ENCODE measurements around the gene PYCR2. TPM values are rescaled to one million over a fixed set of nuclear protein-coding genes. Genes with fewer than 3 reads are reported as not detected.

Gene PYCR2
- polyA plus RNA-seq, 6 donors from 2014 or later = 57.5 to 96.5 (median 68.7) TPM

DNA sequence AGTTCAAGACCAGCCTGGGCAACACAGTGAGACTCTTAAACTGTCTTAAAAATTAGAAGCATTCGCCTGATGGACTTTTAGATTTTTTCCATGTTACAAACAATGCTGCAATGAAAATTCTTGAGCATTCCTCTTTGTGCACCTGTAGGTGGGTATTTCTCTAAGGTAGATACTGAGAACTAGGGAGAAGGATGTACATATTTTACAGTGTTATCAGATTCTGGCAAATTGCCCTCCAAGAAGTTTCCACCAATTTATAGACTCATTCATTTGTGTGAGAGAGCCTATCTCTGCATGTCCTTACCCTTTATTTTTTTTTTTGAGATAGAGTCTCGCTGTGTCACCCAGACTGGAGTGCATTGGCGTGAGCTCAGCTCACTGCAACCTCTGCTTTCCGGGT lies 29.3 kb upstream of the PYCR2 start:
- H3K27ac Mint-ChIP-seq = no peak overlapping the region
- ATAC-seq (ENCODE audit: low read depth in 2 of 2) = no peak

DNA sequence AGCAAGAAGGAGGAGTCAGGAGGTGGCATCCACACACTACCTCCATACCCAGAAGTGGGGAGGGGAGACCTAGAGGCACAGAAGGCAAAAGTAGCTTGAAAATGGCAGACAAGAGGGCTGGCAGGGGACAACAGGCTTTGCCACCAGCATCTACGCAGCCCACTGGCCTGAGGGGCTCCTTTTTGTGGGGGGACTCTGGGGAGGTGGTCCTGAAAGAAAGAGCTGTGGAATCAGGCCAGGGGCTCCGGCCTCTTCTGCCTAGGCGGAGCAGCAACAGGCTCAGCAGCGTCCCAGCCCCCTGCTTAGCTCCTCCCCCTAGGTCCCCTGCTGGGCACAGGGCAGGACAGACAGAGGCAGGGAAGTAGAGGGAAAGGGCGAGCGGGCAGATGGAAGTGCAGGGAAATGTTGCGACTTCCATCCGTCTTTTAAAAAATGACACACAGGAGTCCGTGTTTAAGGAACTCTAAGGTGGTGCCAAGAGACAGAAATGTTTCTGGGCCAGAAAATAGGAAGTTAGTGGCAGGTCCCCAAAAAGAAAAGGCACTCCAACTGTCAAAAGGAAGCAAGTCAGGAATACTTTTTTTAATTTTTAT lies 27.0 kb upstream of the PYCR2 start:
- no peak for ATAC-seq (ENCODE audit: low read depth in 2 of 2)
- H3K27me3 Mint-ChIP-seq = peaks cover 21 to 57% (median 40%) of the 10 kb centered on the region in 3 donors
- no peaks in the 10 kb centered on the region for H3K36me3 Mint-ChIP-seq
- no peak overlapping the region for H3K4me3 Mint-ChIP-seq
- H3K4me1 Mint-ChIP-seq = peaks cover 0 to 3% (median 0%) of the 10 kb centered on the region in 3 donors
- DNase-seq = no peak
- H3K27ac Mint-ChIP-seq = peak overlapping the region in 1 of 6 donors; percentile 93
- H3K9me3 Mint-ChIP-seq = no peaks in the 10 kb centered on the region

More for the DNA sequence above, 29.3 kb upstream of the PYCR2 start:
- Mint-ChIP-seq H3K4me3 (no peak overlapping the region), H3K27me3 (peaks cover 21 to 49% (median 31%) of the 10 kb centered on the region in 3 donors), H3K36me3 (no peaks in the 10 kb centered on the region), H3K4me1 (peaks cover 0 to 3% (median 0%) of the 10 kb centered on the region in 3 donors), H3K9me3 (no peaks in the 10 kb centered on the region)
- no peak for DNase-seq

DNA sequence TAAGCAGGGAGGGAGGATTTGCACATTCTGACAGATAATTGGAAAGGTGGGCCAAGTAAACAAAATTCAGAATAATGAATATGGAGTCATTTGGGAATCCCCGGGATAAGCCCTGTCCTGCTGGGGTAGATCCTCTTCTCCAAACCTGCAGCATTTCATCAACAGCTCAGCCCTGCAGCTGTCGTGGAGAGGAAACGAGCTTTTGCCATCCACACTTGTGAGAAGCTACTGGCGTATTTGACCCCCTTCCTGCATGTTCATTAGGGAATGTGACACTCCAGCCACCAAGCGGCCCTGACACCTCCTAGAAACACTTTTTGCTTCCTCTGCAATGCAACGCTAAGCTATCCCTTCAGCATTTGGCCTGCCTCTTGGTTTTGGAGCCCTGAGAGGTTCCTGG lies 25.0 kb upstream of the PYCR2 start:
- DNase-seq (no peak), ATAC-seq (ENCODE audit: low read depth in 2 of 2) (no peak)
- Mint-ChIP-seq H3K27ac (no peak overlapping the region), H3K9me3 (no peaks in the 10 kb centered on the region), H3K4me1 (peaks cover 8 to 14% (median 8%) of the 10 kb centered on the region in 3 donors), H3K36me3 (no peaks in the 10 kb centered on the region), H3K4me3 (no peak overlapping the region), H3K27me3 (peaks cover 25 to 47% (median 39%) of the 10 kb centered on the region in 3 donors)

DNA sequence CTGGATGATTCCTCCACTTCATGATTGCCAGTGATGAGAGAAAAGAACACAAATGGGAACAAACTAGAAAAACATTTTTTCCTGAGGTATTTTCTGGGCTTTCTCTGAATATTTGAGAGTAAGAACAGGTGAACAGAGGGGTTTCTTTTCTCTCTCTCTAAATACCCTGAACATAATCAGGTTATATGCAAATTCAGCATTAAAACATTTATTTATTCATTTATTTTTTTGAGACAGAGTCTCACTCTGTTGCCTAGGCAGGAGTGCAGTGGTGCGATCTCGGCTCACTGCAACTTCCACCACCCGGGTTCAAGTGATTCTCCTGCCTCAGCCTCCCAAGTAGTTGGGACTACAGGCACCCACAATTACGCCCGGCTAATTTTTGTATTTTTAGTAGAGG lies 22.8 kb upstream of the PYCR2 start:
- peaks cover 25 to 30% (median 29%) of the 10 kb centered on the region in 3 donors for H3K27me3 Mint-ChIP-seq
- peaks cover 8 to 14% (median 8%) of the 10 kb centered on the region in 3 donors for H3K4me1 Mint-ChIP-seq
- no peak for DNase-seq
- ATAC-seq (ENCODE audit: low read depth in 2 of 2) = no peak
- H3K4me3 Mint-ChIP-seq = no peak overlapping the region
- no peaks in the 10 kb centered on the region for H3K36me3 Mint-ChIP-seq
- H3K9me3 Mint-ChIP-seq = no peaks in the 10 kb centered on the region
- H3K27ac Mint-ChIP-seq = no peak overlapping the region

DNA sequence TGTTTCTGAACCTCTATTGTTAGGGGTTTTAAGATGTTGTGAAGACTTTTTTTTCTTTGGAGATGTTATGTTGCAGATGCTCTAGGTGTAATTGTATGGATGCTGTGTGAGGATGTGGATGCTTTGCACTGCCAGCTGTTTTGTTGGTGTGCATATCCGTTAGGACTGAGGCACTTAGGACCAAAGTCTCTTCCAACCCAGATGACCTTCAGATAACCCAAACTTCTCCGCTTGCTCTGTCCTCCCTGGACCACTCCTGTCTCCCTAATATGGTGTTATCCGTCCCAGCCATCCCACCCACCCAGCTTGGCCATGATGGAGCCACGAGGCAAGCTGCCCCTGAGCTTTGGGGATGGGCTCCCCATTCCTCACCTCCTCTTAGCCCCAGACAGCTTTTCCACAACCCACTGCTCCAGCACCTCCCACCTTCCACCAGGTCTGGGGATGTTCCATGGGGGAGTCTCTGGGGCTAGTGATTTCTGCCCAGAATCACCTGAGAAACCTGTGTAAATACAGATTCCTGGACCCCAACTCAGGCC lies 22.1 kb upstream of the PYCR2 start:
- peak overlapping the region in 1 of 6 donors; percentile 70 for H3K27ac Mint-ChIP-seq
- H3K27me3 Mint-ChIP-seq = peaks cover 23 to 25% (median 23%) of the 10 kb centered on the region in 3 donors
- no peaks in the 10 kb centered on the region for H3K9me3 Mint-ChIP-seq
- H3K36me3 Mint-ChIP-seq = no peaks in the 10 kb centered on the region
- peaks cover 5 to 14% (median 8%) of the 10 kb centered on the region in 3 donors for H3K4me1 Mint-ChIP-seq
- H3K4me3 Mint-ChIP-seq = no peak overlapping the region
- DNase-seq (no peak), ATAC-seq (ENCODE audit: low read depth in 2 of 2) (no peak)

DNA sequence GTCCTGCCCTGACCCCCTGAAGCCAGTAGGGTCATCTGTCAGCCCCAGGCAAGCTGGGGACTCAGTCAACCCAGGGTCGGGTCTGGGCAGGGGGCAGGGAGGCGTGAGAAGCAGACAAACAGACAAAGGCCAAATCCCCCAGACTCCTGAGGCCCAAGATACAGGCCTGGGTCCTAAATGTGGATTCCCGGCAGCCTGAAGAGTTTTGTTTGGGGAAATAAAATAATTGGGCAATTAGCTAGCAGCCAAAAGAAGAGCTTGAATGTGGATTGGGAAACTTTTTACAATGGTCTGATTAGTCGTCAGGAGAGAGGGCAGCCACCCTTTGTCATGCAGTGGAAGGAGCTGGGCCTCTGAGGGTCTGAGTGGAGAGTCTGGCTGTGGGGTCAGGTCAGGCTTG lies 21.5 kb upstream of the PYCR2 start:
- Mint-ChIP-seq H3K27ac (no peak overlapping the region), H3K9me3 (no peaks in the 10 kb centered on the region), H3K4me3 (no peak overlapping the region), H3K27me3 (peaks cover 17 to 20% (median 17%) of the 10 kb centered on the region in 3 donors), H3K36me3 (no peaks in the 10 kb centered on the region), H3K4me1 (peaks cover 5 to 14% (median 8%) of the 10 kb centered on the region in 3 donors)
- DNase-seq (no peak), ATAC-seq (ENCODE audit: low read depth in 2 of 2) (no peak)

DNA sequence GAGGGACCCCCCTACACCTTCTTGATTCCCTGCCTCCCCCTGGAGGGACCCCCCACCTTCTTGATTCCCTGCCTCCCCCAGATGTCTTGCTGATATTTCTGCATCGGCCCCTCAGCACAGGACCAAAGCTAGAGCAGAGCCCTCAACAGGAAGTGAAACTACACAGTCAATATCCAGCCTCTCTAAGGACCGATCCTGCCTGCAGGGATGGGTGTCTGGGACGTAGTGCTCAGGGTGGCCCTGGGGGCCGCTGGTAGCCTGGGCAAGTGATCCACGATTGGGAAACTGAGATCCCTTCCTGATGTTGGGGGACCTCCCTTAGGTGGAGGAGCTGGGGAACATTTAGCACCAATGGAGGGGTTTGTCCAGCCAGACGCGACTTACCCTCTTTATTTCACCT lies 20.9 kb upstream of the PYCR2 start:
- ATAC-seq (ENCODE audit: low read depth in 2 of 2) = peak; percentile 99
- Mint-ChIP-seq H3K27ac (peak overlapping the region in 1 of 6 donors; percentile 49), H3K4me3 (peak overlapping the region in 1 of 8 donors; percentile 53), H3K27me3 (peaks cover 11 to 19% (median 17%) of the 10 kb centered on the region in 3 donors), H3K9me3 (no peaks in the 10 kb centered on the region), H3K36me3 (no peaks in the 10 kb centered on the region), H3K4me1 (peaks cover 5 to 14% (median 8%) of the 10 kb centered on the region in 3 donors)
- peak; percentile 61 for DNase-seq

DNA sequence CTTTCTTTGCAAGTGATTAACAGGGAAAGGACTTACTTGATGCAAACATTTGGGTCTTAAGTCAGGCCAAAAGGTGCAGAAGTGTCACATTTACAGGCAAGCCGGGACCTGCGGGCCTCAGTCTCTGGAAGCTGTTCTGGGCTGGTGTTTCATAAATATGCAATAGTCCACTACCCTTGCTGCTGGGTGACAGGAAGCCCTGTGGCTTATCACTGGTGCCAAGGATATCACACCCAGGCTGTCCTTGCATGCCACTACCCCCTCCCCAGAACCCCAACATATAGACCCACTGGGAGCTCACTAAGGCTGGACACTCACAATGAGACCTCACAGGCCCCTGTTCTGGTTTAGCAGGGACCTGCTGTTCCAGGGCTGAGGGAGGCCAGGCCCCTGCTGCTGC lies 20.3 kb upstream of the PYCR2 start:
- no peak overlapping the region for H3K4me3 Mint-ChIP-seq
- H3K27ac Mint-ChIP-seq = peak overlapping the region in 1 of 6 donors; percentile 48
- peaks cover 10 to 20% (median 16%) of the 10 kb centered on the region in 3 donors for H3K27me3 Mint-ChIP-seq
- H3K36me3 Mint-ChIP-seq = no peaks in the 10 kb centered on the region
- no peaks in the 10 kb centered on the region for H3K9me3 Mint-ChIP-seq
- no peak for DNase-seq
- no peak for ATAC-seq (ENCODE audit: low read depth in 2 of 2)
- peaks cover 5 to 14% (median 8%) of the 10 kb centered on the region in 3 donors for H3K4me1 Mint-ChIP-seq

DNA sequence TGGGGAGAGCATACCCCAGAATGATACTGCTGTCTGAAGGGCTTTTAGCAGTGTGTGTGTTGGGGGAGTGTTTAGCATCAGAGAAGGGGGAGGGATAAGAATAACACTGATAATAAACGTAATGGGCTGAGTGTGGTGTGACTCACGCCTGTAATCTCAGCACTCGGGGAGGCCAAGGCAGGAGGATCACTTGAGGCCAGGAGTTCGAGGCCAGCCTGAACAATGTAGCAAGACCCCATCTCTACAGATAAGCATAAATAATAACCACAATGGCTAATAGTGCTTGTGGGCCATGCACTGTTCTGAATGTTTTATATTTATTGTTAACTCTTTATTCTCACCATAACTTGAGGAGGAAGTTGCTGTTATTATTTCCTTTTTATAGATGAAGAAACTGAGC lies 19.5 kb upstream of the PYCR2 start:
- H3K36me3 Mint-ChIP-seq = no peaks in the 10 kb centered on the region
- no peaks in the 10 kb centered on the region for H3K9me3 Mint-ChIP-seq
- ATAC-seq (ENCODE audit: low read depth in 2 of 2) = no peak
- peaks cover 8 to 24% (median 10%) of the 10 kb centered on the region in 3 donors for H3K27me3 Mint-ChIP-seq
- no peak overlapping the region for H3K27ac Mint-ChIP-seq
- peaks cover 5 to 14% (median 8%) of the 10 kb centered on the region in 3 donors for H3K4me1 Mint-ChIP-seq
- H3K4me3 Mint-ChIP-seq = no peak overlapping the region
- DNase-seq = no peak

DNA sequence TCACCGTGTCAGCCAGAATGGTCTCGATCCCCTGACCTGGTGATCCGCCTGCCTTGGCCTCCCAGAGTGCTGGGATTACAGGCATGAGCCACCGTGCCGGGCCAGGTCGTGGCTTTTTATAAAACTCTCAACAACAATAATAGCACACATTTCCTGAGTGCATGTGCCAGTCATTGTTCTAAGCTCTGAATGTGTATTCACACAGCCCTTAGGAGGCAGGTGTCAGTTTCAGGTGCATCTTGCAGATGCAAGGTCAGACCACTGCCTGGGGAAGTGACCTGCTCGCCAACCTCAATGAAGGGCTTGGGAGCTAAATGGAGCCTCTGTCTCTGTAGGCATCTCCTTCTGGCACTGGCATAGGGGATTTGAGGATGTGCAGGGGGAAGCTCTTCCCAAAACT lies 18.5 kb upstream of the PYCR2 start:
- Mint-ChIP-seq H3K4me1 (peaks cover 5 to 14% (median 8%) of the 10 kb centered on the region in 3 donors), H3K36me3 (no peaks in the 10 kb centered on the region), H3K4me3 (no peak overlapping the region), H3K27me3 (peaks cover 4 to 20% (median 8%) of the 10 kb centered on the region in 3 donors), H3K27ac (no peak overlapping the region), H3K9me3 (no peaks in the 10 kb centered on the region)
- no peak for ATAC-seq (ENCODE audit: low read depth in 2 of 2)
- no peak for DNase-seq

DNA sequence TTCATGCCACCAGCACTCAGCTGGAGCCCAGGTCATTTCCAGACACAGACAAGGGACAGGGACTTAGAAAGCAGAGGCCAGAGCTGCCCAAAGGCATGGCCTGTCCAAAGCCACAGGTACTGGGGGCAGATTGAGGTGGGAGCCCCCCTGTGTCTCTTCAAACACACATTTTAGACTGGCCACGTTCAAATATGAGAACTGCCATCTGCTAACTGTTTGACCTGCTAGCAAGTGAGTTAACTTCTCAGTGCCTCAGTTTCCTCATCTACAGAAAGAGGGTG lies 17.8 kb upstream of the PYCR2 start:
- H3K9me3 Mint-ChIP-seq = no peaks in the 10 kb centered on the region
- no peak for ATAC-seq (ENCODE audit: low read depth in 2 of 2)

DNA sequence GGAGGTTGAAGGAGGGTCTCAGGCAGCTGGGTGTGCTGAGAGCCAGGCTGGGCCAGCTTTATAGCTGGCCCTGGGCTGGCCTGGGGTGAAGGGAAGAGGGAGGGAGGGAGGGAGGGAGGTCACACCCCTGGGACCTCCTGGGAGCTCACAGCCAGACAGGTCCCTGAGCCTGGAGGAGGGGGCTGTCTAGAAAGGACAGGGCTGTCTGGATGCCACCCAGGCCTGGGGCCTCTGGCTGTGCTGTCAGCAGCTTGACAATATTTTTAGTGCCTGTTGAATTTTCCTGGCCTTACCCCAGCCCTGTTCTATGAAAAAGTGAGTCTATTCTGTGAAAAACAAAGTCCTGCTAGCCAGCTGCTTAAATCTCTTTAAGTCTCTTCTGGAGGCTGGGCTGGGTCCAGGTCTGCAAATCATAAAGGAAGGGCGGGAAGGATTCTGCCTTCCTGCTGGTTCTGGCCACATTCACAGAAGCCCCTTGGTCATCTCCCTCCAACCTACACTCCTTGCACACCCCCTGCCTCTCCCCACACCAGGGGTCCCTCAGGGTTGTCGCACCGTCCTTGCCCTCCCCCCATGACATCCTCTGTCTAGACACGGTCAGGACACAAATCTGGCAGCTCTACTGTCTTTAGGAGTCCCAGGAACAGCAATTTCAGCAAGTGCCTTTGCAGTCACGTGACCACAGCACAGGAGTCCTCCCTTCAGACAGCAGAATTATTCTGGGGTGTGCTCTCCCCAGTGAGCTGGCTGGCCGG lies 17.3 kb upstream of the PYCR2 start, which contains the start of gene LEFTY2:
Gene LEFTY2, minus strand, starts transcription at position 34 of the 755 bp plus-strand sequence. CDS start 80 bp downstream, outside the sequence.
- peak within 1 kb of the TSS in 2 of 6 donors; percentile 11 to 32 for H3K27ac Mint-ChIP-seq
- ATAC-seq (ENCODE audit: low read depth in 2 of 2) = no peak
- H3K4me1 Mint-ChIP-seq = peaks cover 8 to 14% (median 8%) of the 10 kb centered on the region in 3 donors
- no peak for DNase-seq
- peaks cover 0 to 15% (median 8%) of the 10 kb centered on the region in 3 donors for H3K27me3 Mint-ChIP-seq
- H3K36me3 Mint-ChIP-seq = no peaks in the 10 kb centered on the region
- H3K4me3 Mint-ChIP-seq = peak within 1 kb of the TSS in 1 of 8 donors; percentile 76
- H3K9me3 Mint-ChIP-seq = no peaks in the 10 kb centered on the region

More for the DNA sequence above, 17.8 kb upstream of the PYCR2 start:
- Mint-ChIP-seq H3K27ac (no peak overlapping the region), H3K4me3 (no peak overlapping the region), H3K4me1 (peaks cover 8 to 14% (median 8%) of the 10 kb centered on the region in 3 donors), H3K27me3 (peaks cover 0 to 15% (median 8%) of the 10 kb centered on the region in 3 donors), H3K36me3 (no peaks in the 10 kb centered on the region)
- DNase-seq = no peak

DNA sequence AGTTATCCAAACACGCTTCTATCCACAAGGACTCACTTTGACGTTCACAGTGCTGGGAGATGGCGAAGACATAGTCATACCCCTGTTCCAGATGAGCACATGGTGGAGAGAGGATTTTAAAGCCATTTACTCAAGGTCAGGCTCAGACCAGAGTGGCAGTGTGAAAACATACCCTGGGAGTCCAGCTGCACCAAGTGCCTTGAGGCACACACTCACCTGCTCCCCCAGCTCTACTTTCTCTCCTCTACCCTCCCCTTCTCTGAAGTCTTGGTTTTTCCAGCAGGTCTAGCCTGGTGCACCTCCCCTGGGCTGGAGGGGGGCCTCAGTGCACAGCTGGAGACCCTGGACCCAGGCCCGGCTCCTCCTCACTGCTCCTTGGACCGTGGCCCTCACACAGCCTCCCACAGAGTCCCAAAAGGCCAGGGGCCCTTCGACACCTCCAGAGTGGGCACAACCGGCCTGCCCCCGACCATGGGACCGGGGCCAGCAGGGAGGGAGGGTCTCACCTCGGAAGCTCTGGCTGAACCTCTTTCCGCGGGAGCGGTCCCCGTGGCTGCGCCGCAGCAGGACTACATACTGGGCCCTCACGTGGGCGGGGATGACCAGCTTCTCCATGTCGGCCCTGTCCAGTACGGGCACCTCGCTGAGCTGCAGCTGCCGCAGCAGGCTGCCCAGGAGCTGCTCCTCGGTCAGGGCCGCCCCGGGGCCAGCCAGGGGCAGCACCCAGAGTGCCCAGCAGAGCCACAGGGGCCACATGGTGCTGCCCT lies 16.5 kb upstream of the PYCR2 start:
- DNase-seq = no peak
- Mint-ChIP-seq H3K4me3 (peak overlapping the region in 1 of 8 donors; percentile 76), H3K27ac (peak overlapping the region in 2 of 6 donors; percentile 11 to 32), H3K36me3 (no peaks in the 10 kb centered on the region), H3K4me1 (peaks cover 8 to 14% (median 8%) of the 10 kb centered on the region in 3 donors), H3K9me3 (no peaks in the 10 kb centered on the region), H3K27me3 (peaks cover 0 to 15% (median 5%) of the 10 kb centered on the region in 3 donors)
- no peak for ATAC-seq (ENCODE audit: low read depth in 2 of 2)
